COLO668 (cell line): ENCODE measurements around the gene TSPAN33.
A peak's percentile ranks its signal among the peaks of the same experiment; 100 is the strongest.
"Not testable (repeated sequence)": the region's sequence is repeated elsewhere in the genome, so short reads cannot be mapped to it uniquely, and the experiment has no call there.

ENCODE experiments used
- DNase-seq: peaks from one replicate; lab custom pipeline; 2025; ENCODE audit not compliant: unreplicated experiment; lab: John Stamatoyannopoulos, UW

The TSPAN33 gene

GRCh38 chr7:129205987-129206785 is 61.7 kb downstream of the TSPAN33 start:
- no peak for DNase-seq

- DNase-seq = no peak
Measured at GRCh38 chr7:129208667-129209066, 64.2 kb downstream of the TSPAN33 start.

GRCh38 chr7:129209067-129209926 is 64.8 kb downstream of the TSPAN33 start:
- no peak for DNase-seq

GRCh38 chr7:129210256-129210988 is 65.9 kb downstream of the TSPAN33 start:
- peak; percentile 54 for DNase-seq

- no peak for DNase-seq
Measured at GRCh38 chr7:129210989-129211312, 66.4 kb downstream of the TSPAN33 start.

- no peak for DNase-seq
Measured at GRCh38 chr7:129212126-129212525, 67.6 kb downstream of the TSPAN33 start.

- DNase-seq = no peak
Measured at GRCh38 chr7:129212596-129212995, 68.1 kb downstream of the TSPAN33 start.

- DNase-seq = peak; percentile 8
Measured at GRCh38 chr7:129213828-129214227, 69.3 kb downstream of the TSPAN33 start.

GRCh38 chr7:129215691-129216090 is 71.2 kb downstream of the TSPAN33 start:
- DNase-seq = not testable (repeated sequence)

GRCh38 chr7:129216101-129216715 is 71.7 kb downstream of the TSPAN33 start:
- DNase-seq = not testable (repeated sequence)

GRCh38 chr7:129216821-129217416 is 72.4 kb downstream of the TSPAN33 start:
- not testable (repeated sequence) for DNase-seq

GRCh38 chr7:129218514-129219062 is 74.1 kb downstream of the TSPAN33 start:
- peak; percentile 73 for DNase-seq

- not testable (repeated sequence) for DNase-seq
Measured at GRCh38 chr7:129219166-129219565, 74.7 kb downstream of the TSPAN33 start.
